GM21786 (cell line): ENCODE results near the gene RAD51AP1.

ENCODE experiments used
- ATAC-seq: cut with Tn5 transposase; IDR thresholded peaks from one replicate; pipeline ENCODE4 v1.9.1; 2021; ENCODE audit not compliant: unreplicated experiment

RAD51AP1 gene

DNA sequence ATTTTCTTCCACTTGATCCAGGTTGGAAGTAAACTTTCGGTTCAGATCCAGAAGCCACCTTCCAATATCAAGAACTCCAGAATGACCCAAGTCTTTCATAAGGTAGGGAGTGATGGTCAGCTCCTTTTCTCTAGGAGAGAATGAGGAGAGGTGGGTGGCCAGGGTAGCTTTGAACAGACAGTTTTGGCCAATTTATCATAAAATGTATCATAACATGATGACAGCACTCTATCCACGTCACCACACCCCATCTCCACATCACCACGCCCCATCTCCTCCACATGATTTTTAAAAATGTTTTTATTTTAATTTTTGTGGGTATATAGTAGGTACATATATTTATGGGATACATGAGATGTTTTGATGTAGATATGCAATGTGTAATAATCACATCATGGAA, 50.2 kb downstream of the RAD51AP1 start:
- ATAC-seq: no peak

- ATAC-seq: no peak
These were observed 51.3 kb downstream of the RAD51AP1 start for GRCh38 chr12:4589941-4590340.

DNA sequence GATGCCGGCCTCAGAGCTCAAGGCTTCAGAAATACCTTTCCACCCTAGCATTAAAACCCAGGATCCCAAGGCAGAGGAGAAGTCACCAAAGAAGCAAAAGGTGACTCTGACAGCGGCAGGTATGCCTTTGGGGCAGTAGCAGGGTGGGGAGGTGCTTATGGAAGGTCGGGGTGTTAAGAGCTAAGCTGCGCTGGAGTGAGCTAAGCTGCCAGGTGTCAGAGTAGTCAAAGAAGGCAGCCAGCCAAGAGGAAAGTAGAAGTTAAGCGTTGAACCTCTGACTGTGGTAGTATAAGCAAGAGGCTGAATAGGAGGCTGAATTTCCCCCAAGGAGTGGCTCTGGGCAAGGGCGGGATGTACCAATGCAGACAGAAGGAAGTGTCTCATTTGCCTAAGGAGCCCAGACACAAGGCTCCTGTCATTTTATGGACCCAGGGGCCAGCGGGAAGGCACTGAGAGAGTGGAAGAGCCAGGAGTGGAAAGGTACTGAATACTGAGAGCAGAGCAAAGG, 52.5 kb downstream of the RAD51AP1 start:
- no peak for ATAC-seq

- ATAC-seq: no peak
These were observed 57.2 kb downstream of the RAD51AP1 start for GRCh38 chr12:4595881-4596280.

DNA sequence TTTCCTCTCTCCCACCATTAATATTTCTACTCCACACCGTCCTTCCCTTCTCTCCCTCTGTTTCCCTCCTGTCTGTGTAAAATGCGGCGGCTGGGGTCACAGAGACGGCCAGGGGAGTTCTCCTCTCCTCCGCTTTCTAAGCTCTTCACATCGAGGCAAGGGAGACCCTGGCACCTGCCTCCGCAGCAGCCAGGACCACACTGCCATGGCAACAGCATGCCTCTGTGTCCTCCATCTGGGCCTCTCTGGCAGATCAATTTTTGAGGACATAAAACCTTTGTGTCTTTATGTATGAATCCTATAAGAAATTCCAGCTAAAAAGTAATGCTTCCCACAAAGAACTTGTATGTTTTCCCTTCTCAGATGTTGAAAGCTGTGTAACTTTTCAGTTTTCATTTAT, 64.7 kb downstream of the RAD51AP1 start:
- no peak for ATAC-seq

- no peak for ATAC-seq
These were observed 65.3 kb downstream of the RAD51AP1 start for GRCh38 chr12:4603946-4604345.

GRCh38 chr12:4604684-4605193, 66.0 kb downstream of the RAD51AP1 start:
- ATAC-seq: peak; percentile 95

DNA sequence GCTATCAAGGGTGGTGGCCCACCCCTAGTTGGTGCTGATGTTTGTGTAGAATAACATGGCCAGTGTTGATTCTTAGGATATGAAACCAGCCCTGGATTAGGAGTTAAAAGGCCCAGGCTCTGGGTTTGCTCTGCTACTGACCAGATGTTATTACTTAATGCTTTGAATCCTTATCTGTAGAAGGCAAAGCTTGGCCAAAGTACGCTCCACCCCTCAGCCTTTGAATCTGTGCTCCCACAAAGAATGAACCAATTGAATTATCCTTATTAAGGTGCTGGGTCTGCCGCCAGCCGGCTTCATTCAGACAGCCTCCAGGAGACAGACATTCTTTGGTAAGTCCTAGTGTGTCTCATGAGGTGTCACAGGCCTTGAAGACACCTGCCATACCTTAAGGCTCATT, 68.4 kb downstream of the RAD51AP1 start:
- no peak for ATAC-seq

- no peak for ATAC-seq
These were observed 70.4 kb downstream of the RAD51AP1 start for GRCh38 chr12:4609071-4609470.
